ENCODE results near the gene FAM227B.

DNA sequence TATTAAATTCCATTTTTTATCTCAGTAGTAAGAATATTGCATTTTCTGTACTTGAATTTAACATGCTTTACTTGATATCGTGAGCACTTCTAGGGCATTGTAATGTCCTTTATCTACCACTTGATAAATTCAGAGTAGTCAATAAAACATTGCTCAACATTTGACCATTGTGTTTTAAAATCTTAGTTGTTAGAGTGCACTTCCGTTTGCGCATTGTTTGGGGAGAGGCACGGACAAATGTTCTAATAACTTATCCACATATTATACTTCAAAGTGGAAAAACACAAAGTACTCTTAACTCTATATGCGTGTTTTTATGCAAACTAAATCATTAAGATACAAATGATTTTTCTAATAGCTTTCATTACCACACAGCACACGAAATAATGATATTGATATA is 419 bp downstream of the FAM227B start:
- TF ChIP-seq, protein P1, sequence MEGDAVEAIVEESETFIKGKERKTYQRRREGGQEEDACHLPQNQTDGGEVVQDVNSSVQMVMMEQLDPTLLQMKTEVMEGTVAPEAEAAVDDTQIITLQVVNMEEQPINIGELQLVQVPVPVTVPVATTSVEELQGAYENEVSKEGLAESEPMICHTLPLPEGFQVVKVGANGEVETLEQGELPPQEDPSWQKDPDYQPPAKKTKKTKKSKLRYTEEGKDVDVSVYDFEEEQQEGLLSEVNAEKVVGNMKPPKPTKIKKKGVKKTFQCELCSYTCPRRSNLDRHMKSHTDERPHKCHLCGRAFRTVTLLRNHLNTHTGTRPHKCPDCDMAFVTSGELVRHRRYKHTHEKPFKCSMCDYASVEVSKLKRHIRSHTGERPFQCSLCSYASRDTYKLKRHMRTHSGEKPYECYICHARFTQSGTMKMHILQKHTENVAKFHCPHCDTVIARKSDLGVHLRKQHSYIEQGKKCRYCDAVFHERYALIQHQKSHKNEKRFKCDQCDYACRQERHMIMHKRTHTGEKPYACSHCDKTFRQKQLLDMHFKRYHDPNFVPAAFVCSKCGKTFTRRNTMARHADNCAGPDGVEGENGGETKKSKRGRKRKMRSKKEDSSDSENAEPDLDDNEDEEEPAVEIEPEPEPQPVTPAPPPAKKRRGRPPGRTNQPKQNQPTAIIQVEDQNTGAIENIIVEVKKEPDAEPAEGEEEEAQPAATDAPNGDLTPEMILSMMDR (IDR thresholded peaks at IDR 0.05) = no peak
- TF ChIP-seq EZH2phosphoT487 (IDR thresholded peaks at IDR 0.05) = no peak
